ENCODE results near the gene DNAJC18. TPM values are rescaled to one million over a fixed set of nuclear protein-coding genes. Genes with fewer than 3 reads are reported as not detected.

Gene DNAJC18
- total RNA-seq, 4 donors from 2014 or later: 7.9 to 21.0 (median 12.7) TPM

- Histone ChIP-seq H3K9me3 (no peaks in the 10 kb centered on the region), H3K36me3 (peaks cover 18 to 25% of the 10 kb centered on the region in 2 donors), H3K4me3 (replicated peaks in 1 of 3) (no peak overlapping the region), H3K4me1 (peaks cover 10 to 11% of the 10 kb centered on the region in 2 donors), H3K27me3 (no peaks in the 10 kb centered on the region), H3K27ac (no peak overlapping the region)
- DNase-seq: no peak
- TF ChIP-seq POLR2A (IDR thresholded peaks at IDR 0.05): no peak
- TF ChIP-seq CTCF (IDR thresholded peaks at IDR 0.05): no peak
- intact Hi-C loops (cut with DNase I): no loop called here
- WGBS, 2 donors: 88 to 90% methylated on average over 7 of the region's 7 CpGs
Observed at GRCh38 chr5:139371482-139372435, 67.6 kb downstream of the DNAJC18 start.

- TF ChIP-seq CTCF (IDR thresholded peaks at IDR 0.05) (no peak), POLR2A (IDR thresholded peaks at IDR 0.05) (no peak)
- no peaks in the 10 kb centered on the region for H3K27me3 ChIP-seq
- no peak for DNase-seq
- no peak overlapping the region for H3K27ac ChIP-seq
- WGBS, 2 donors: 94 to 95% methylated on average over 1 of the region's 1 CpG
- H3K36me3 ChIP-seq: peaks cover 43 to 50% of the 10 kb centered on the region in 2 donors
- H3K4me1 ChIP-seq: peaks cover 9 to 16% of the 10 kb centered on the region in 2 donors
- intact Hi-C loops (cut with DNase I): no loop called here
- H3K4me3 ChIP-seq (replicated peaks in 1 of 3): no peak overlapping the region
- H3K9me3 ChIP-seq: no peaks in the 10 kb centered on the region
Observed at GRCh38 chr5:139369181-139369580, 70.1 kb downstream of the DNAJC18 start.

GRCh38 chr5:139368613-139369012 lies 70.7 kb downstream of the DNAJC18 start:
- H3K27ac ChIP-seq: no peak overlapping the region
- TF ChIP-seq CTCF (IDR thresholded peaks at IDR 0.05) (no peak), POLR2A (IDR thresholded peaks at IDR 0.05) (no peak)
- H3K4me1 ChIP-seq: peaks cover 4 to 14% of the 10 kb centered on the region in 2 donors
- no peak for DNase-seq
- no peak overlapping the region for H3K4me3 ChIP-seq (replicated peaks in 1 of 3)
- intact Hi-C loops (cut with DNase I): no loop called here
- peaks cover 44 to 54% of the 10 kb centered on the region in 2 donors for H3K36me3 ChIP-seq
- H3K27me3 ChIP-seq: no peaks in the 10 kb centered on the region
- no peaks in the 10 kb centered on the region for H3K9me3 ChIP-seq
- 89 to 93% methylated on average over 2 of the region's 2 CpGs for WGBS, 2 donors

- H3K4me3 ChIP-seq (replicated peaks in 1 of 3): no peak overlapping the region
- H3K36me3 ChIP-seq: peaks cover 40% of the 10 kb centered on the region in 2 donors
- DNase-seq: no peak
- H3K4me1 ChIP-seq: peaks cover 0 to 9% of the 10 kb centered on the region in 2 donors
- TF ChIP-seq CTCF (IDR thresholded peaks at IDR 0.05) (no peak), POLR2A (IDR thresholded peaks at IDR 0.05) (no peak)
- H3K9me3 ChIP-seq: no peaks in the 10 kb centered on the region
- WGBS, 2 donors: 81 to 84% methylated on average over 2 of the region's 2 CpGs
- intact Hi-C loops (cut with DNase I): no loop called here
- H3K27me3 ChIP-seq: no peaks in the 10 kb centered on the region
- H3K27ac ChIP-seq: no peak overlapping the region
Observed at GRCh38 chr5:139364466-139364865, 74.9 kb downstream of the DNAJC18 start.

- H3K9me3 ChIP-seq: no peaks in the 10 kb centered on the region
- DNase-seq: no peak
- 54 to 67% methylated on average over 2 of the region's 2 CpGs for WGBS, 2 donors
- H3K27ac ChIP-seq: no peak overlapping the region
- TF ChIP-seq POLR2A (IDR thresholded peaks at IDR 0.05) (no peak), CTCF (IDR thresholded peaks at IDR 0.05) (no peak)
- H3K4me1 ChIP-seq: peaks cover 0 to 9% of the 10 kb centered on the region in 2 donors
- H3K4me3 ChIP-seq (replicated peaks in 1 of 3): no peak overlapping the region
- H3K36me3 ChIP-seq: peaks cover 36 to 38% of the 10 kb centered on the region in 2 donors
- H3K27me3 ChIP-seq: no peaks in the 10 kb centered on the region
- intact Hi-C loops (cut with DNase I): no loop called here
Observed at GRCh38 chr5:139363937-139364336, 75.4 kb downstream of the DNAJC18 start.
